ENCODE results near the gene FUT8.
A peak's percentile ranks its signal among the peaks of the same experiment; 100 is the strongest.
"Not testable (repeated sequence)": the region's sequence is repeated elsewhere in the genome, so short reads cannot be mapped to it uniquely, and the experiment has no call there.

The FUT8 gene

GRCh38 chr14:65461730-65462129 lies 49.2 kb downstream of the FUT8 start:
- H3K9me3 ChIP-seq (ENCODE audit: control insufficient read depth, low read length) = no peaks in the 10 kb centered on the region
- no peak overlapping the region for H3K9ac ChIP-seq (ENCODE audit: low read length)
- H3K27me3 ChIP-seq (replicated peaks; ENCODE audit: control insufficient read depth, insufficient read depth, low read length) = no peaks in the 10 kb centered on the region
- peaks cover 5% of the 10 kb centered on the region for H3K4me1 ChIP-seq (ENCODE audit: control insufficient read depth, insufficient read depth, low read length)
- DNase-seq (ENCODE audit: low read depth) = peak; percentile 23
- no peak overlapping the region for H3K4me3 ChIP-seq (ENCODE audit: low read length)
- peaks cover 23% of the 10 kb centered on the region for H3K36me3 ChIP-seq (ENCODE audit: control insufficient read depth, insufficient read depth, low read length, severe bottlenecking)

DNA sequence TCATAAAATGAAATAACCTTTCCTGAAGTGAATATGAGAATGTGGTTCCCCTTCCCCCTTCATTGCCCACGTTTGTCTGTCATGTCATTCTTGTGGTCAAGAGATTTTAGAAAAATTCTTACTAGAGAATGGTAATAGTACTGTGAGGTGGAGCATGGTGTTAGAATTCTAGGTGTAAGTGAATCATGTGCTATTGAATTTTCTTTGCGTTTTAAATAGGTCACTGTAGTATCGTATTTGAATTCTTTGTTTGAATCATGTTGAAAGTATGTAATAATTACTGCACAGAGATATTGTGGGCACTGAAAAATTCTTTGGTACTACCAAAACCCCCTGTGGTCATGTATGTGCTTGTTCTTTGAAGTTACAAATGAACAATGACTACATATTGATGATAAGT lies 49.9 kb downstream of the FUT8 start:
- no peak overlapping the region for H3K4me3 ChIP-seq (ENCODE audit: low read length)
- H3K36me3 ChIP-seq (ENCODE audit: control insufficient read depth, insufficient read depth, low read length, severe bottlenecking) = peaks cover 23% of the 10 kb centered on the region
- peaks cover 5% of the 10 kb centered on the region for H3K4me1 ChIP-seq (ENCODE audit: control insufficient read depth, insufficient read depth, low read length)
- no peaks in the 10 kb centered on the region for H3K9me3 ChIP-seq (ENCODE audit: control insufficient read depth, low read length)
- no peak overlapping the region for H3K9ac ChIP-seq (ENCODE audit: low read length)
- no peaks in the 10 kb centered on the region for H3K27me3 ChIP-seq (replicated peaks; ENCODE audit: control insufficient read depth, insufficient read depth, low read length)
- DNase-seq (ENCODE audit: low read depth) = peak; percentile 56

DNA sequence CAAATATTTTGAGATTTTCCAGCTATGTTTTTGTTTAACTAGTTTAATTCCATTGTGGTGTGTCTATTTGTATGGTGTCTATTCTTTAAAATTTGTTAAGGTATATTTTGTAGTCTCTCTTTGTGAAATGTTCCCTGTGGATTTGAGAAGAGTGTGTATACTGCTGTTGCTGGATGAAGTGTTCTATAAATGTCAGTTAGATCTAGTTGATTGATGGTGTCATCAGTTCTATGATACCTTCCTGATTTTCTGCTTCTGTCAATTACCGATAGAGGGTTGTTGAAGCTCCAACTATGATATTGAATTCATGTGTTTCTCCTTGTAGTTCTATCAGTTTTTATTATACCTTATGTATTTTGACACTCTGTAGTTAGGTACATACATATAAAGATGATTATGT lies 53.1 kb downstream of the FUT8 start:
- Histone ChIP-seq H3K4me1 (ENCODE audit: control insufficient read depth, insufficient read depth, low read length) (peaks cover 5% of the 10 kb centered on the region), H3K4me3 (ENCODE audit: low read length) (no peak overlapping the region), H3K9ac (ENCODE audit: low read length) (no peak overlapping the region), H3K27me3 (replicated peaks; ENCODE audit: control insufficient read depth, insufficient read depth, low read length) (no peaks in the 10 kb centered on the region), H3K9me3 (ENCODE audit: control insufficient read depth, low read length) (no peaks in the 10 kb centered on the region), H3K36me3 (ENCODE audit: control insufficient read depth, insufficient read depth, low read length, severe bottlenecking) (peaks cover 6% of the 10 kb centered on the region)
- DNase-seq (ENCODE audit: low read depth) = no peak

GRCh38 chr14:65467926-65468325 lies 55.4 kb downstream of the FUT8 start:
- not testable (repeated sequence) for H3K27me3 ChIP-seq (replicated peaks; ENCODE audit: control insufficient read depth, insufficient read depth, low read length); DNase-seq (ENCODE audit: low read depth); H3K36me3 ChIP-seq (ENCODE audit: control insufficient read depth, insufficient read depth, low read length, severe bottlenecking); H3K9me3 ChIP-seq (ENCODE audit: control insufficient read depth, low read length); H3K9ac ChIP-seq (ENCODE audit: low read length); H3K4me1 ChIP-seq (ENCODE audit: control insufficient read depth, insufficient read depth, low read length); H3K4me3 ChIP-seq (ENCODE audit: low read length)

- no peak overlapping the region for H3K9ac ChIP-seq (ENCODE audit: low read length)
- H3K4me1 ChIP-seq (ENCODE audit: control insufficient read depth, insufficient read depth, low read length) = peaks cover 9% of the 10 kb centered on the region
- DNase-seq (ENCODE audit: low read depth) = no peak
- no peaks in the 10 kb centered on the region for H3K9me3 ChIP-seq (ENCODE audit: control insufficient read depth, low read length)
- no peaks in the 10 kb centered on the region for H3K36me3 ChIP-seq (ENCODE audit: control insufficient read depth, insufficient read depth, low read length, severe bottlenecking)
- H3K4me3 ChIP-seq (ENCODE audit: low read length) = no peak overlapping the region
- H3K27me3 ChIP-seq (replicated peaks; ENCODE audit: control insufficient read depth, insufficient read depth, low read length) = no peaks in the 10 kb centered on the region
Measured at GRCh38 chr14:65469903-65470302, 57.4 kb downstream of the FUT8 start.

- DNase-seq (ENCODE audit: low read depth) = no peak
- no peak overlapping the region for H3K9ac ChIP-seq (ENCODE audit: low read length)
- H3K9me3 ChIP-seq (ENCODE audit: control insufficient read depth, low read length) = no peaks in the 10 kb centered on the region
- H3K4me3 ChIP-seq (ENCODE audit: low read length) = no peak overlapping the region
- no peaks in the 10 kb centered on the region for H3K27me3 ChIP-seq (replicated peaks; ENCODE audit: control insufficient read depth, insufficient read depth, low read length)
- H3K4me1 ChIP-seq (ENCODE audit: control insufficient read depth, insufficient read depth, low read length) = peaks cover 9% of the 10 kb centered on the region
- H3K36me3 ChIP-seq (ENCODE audit: control insufficient read depth, insufficient read depth, low read length, severe bottlenecking) = no peaks in the 10 kb centered on the region
Measured at GRCh38 chr14:65470404-65470880, 57.9 kb downstream of the FUT8 start.

GRCh38 chr14:65471038-65471878 lies 58.7 kb downstream of the FUT8 start:
- no peak for DNase-seq (ENCODE audit: low read depth)
- Histone ChIP-seq H3K4me1 (ENCODE audit: control insufficient read depth, insufficient read depth, low read length) (peaks cover 9% of the 10 kb centered on the region), H3K9me3 (ENCODE audit: control insufficient read depth, low read length) (no peaks in the 10 kb centered on the region), H3K27me3 (replicated peaks; ENCODE audit: control insufficient read depth, insufficient read depth, low read length) (no peaks in the 10 kb centered on the region), H3K9ac (ENCODE audit: low read length) (no peak overlapping the region), H3K4me3 (ENCODE audit: low read length) (no peak overlapping the region), H3K36me3 (ENCODE audit: control insufficient read depth, insufficient read depth, low read length, severe bottlenecking) (no peaks in the 10 kb centered on the region)

DNA sequence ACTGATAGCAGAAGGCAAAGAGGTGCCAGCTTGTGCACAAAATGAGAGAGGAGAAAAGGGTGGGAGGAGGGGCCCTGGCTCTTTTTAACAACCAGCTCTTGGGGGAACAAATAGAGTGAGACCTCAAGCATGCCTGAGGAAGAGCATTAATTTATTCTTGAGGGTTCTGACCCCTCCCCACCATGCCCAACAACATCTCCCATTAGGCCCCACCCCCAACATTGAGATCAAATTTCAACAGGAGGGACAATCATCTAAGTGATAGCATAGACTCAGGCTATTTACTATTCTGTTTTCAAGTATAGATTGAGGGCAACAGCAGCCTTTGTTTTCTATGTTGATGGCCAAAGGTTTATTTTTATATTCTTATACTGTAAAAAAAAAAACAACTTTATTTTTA lies 59.7 kb downstream of the FUT8 start:
- Histone ChIP-seq H3K36me3 (ENCODE audit: control insufficient read depth, insufficient read depth, low read length, severe bottlenecking) (no peaks in the 10 kb centered on the region), H3K9ac (ENCODE audit: low read length) (no peak overlapping the region), H3K4me1 (ENCODE audit: control insufficient read depth, insufficient read depth, low read length) (peaks cover 9% of the 10 kb centered on the region), H3K4me3 (ENCODE audit: low read length) (no peak overlapping the region), H3K27me3 (replicated peaks; ENCODE audit: control insufficient read depth, insufficient read depth, low read length) (no peaks in the 10 kb centered on the region), H3K9me3 (ENCODE audit: control insufficient read depth, low read length) (no peaks in the 10 kb centered on the region)
- no peak for DNase-seq (ENCODE audit: low read depth)

DNA sequence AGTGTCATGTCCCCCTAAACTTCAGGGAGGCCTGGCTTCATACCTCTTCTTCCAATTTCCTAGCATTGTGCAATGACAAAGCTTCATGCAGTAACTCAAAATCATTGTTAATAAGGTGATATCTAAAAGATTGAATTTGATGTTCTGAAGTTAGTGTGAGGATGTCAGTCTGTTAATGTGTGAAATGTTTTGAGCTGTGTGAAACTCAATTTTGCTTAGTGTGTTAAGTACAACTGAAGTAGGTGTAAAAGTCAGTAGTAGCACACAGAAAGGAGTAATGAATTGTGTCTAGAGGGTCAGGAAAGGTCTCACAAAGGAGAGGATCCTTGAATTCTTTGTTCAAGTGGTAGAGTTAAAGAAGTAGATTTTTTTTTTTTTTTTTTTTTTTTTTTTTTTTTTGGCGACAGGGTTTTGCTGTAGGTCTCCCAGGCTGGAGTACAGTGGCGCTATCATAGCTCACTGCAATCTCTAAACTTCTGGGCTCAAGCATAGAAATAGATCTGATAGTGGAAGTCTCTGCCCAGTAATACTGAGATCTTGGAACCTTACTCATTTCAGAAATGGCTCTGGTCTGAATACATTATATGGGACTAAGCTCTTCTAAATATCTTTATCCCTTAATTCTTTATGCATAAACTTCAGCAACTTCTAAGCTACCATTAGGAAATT lies 63.9 kb downstream of the FUT8 start:
- Histone ChIP-seq H3K9ac (ENCODE audit: low read length) (no peak overlapping the region), H3K27me3 (replicated peaks; ENCODE audit: control insufficient read depth, insufficient read depth, low read length) (no peaks in the 10 kb centered on the region), H3K4me3 (ENCODE audit: low read length) (no peak overlapping the region), H3K9me3 (ENCODE audit: control insufficient read depth, low read length) (no peaks in the 10 kb centered on the region), H3K36me3 (ENCODE audit: control insufficient read depth, insufficient read depth, low read length, severe bottlenecking) (no peaks in the 10 kb centered on the region), H3K4me1 (ENCODE audit: control insufficient read depth, insufficient read depth, low read length) (peaks cover 10% of the 10 kb centered on the region)
- no peak for DNase-seq (ENCODE audit: low read depth)

DNA sequence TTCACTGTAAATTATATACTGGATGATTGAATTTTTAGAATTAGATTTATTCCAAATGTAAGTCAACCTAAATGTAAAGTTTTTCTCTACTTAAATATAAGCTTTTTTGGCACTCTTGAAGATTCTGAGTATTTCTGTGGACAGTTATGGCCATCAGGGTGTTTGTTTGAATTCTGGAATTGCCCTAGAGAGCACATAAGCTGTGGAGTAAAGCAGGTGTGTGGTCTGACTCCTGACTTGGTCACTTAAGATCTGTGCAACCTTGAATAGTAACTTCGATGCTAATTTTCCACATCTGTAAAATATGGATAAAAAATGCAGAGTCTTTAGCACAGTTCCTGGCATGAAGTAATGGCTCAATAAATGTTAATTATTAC lies 64.4 kb downstream of the FUT8 start:
- no peak overlapping the region for H3K9ac ChIP-seq (ENCODE audit: low read length)
- peaks cover 5% of the 10 kb centered on the region for H3K4me1 ChIP-seq (ENCODE audit: control insufficient read depth, insufficient read depth, low read length)
- no peaks in the 10 kb centered on the region for H3K36me3 ChIP-seq (ENCODE audit: control insufficient read depth, insufficient read depth, low read length, severe bottlenecking)
- DNase-seq (ENCODE audit: low read depth) = no peak
- no peaks in the 10 kb centered on the region for H3K27me3 ChIP-seq (replicated peaks; ENCODE audit: control insufficient read depth, insufficient read depth, low read length)
- no peaks in the 10 kb centered on the region for H3K9me3 ChIP-seq (ENCODE audit: control insufficient read depth, low read length)
- no peak overlapping the region for H3K4me3 ChIP-seq (ENCODE audit: low read length)

- no peak for DNase-seq (ENCODE audit: low read depth)
- no peaks in the 10 kb centered on the region for H3K27me3 ChIP-seq (replicated peaks; ENCODE audit: control insufficient read depth, insufficient read depth, low read length)
- no peak overlapping the region for H3K9ac ChIP-seq (ENCODE audit: low read length)
- no peaks in the 10 kb centered on the region for H3K36me3 ChIP-seq (ENCODE audit: control insufficient read depth, insufficient read depth, low read length, severe bottlenecking)
- no peak overlapping the region for H3K4me3 ChIP-seq (ENCODE audit: low read length)
- no peaks in the 10 kb centered on the region for H3K9me3 ChIP-seq (ENCODE audit: control insufficient read depth, low read length)
- H3K4me1 ChIP-seq (ENCODE audit: control insufficient read depth, insufficient read depth, low read length) = peaks cover 7% of the 10 kb centered on the region
Measured at GRCh38 chr14:65478017-65478416, 65.5 kb downstream of the FUT8 start.

All from adipocyte (in vitro differentiated cells).